H1 (cell line): ENCODE measurements around the gene EEF1AKMT3. TPM values are rescaled to one million over a fixed set of nuclear protein-coding genes. Genes with fewer than 3 reads are reported as not detected.

Experiments
- CTCF ChIA-PET: fragments of 300-600 bp; sonication (Branson Sonifier 250); formaldehyde crosslinking; loops from one replicate; lab custom pipeline; 2021; ENCODE audit not compliant: partially characterized antibody; lab: Charles Lee
- POLR2A ChIA-PET: fragments of 300-600 bp; sonication (Branson Sonifier 250); formaldehyde crosslinking; loops from one replicate; lab custom pipeline; 2021; ENCODE audit warnings: inconsistent platforms; ENCODE audit not compliant: partially characterized antibody; lab: Charles Lee
- DNase-seq, 2 experiments: peaks; one replicate each; pipeline versions ENCODE4 v3.0.0 to v3.0.0-alpha.2; 2010 to 2022; ENCODE audit warnings: low spot score in 2 of 2, low read depth in 1 of 2, mixed read lengths in 1 of 2
- FAIRE-seq: peaks from 2 replicates; lab custom pipeline; 2011; peaks lifted over from hg19 to GRCh38; lab: Jason Lieb, UNC
- H2AFZ ChIP-seq: 2 replicates; pipeline ENCODE4 v1.8.1; 2012; ENCODE audit warnings: low read length, inconsistent platforms
- H2AK5ac ChIP-seq: 2 replicates; pipeline ENCODE4 v1.6.1; 2013; ENCODE audit warnings: low read depth, low read length
- H2BK120ac ChIP-seq: replicated peaks from 2 replicates; pipeline ENCODE3; 2013; ENCODE audit warnings: low read depth, low read length, inconsistent platforms
- H2BK12ac ChIP-seq: 2 replicates; pipeline ENCODE4 v1.6.1; 2013; ENCODE audit warnings: low read depth, low read length
- H2BK15ac ChIP-seq: 2 replicates; pipeline ENCODE4 v1.6.1; 2013; ENCODE audit warnings: low read length
- H2BK20ac ChIP-seq: 2 replicates; pipeline ENCODE4 v1.6.1; 2013; ENCODE audit warnings: low read length
- H2BK5ac ChIP-seq: 2 replicates; pipeline ENCODE4 v1.6.1; 2013; ENCODE audit warnings: low read depth, low read length
- H3K14ac ChIP-seq: 2 replicates; pipeline ENCODE4 v1.6.1; 2013; ENCODE audit warnings: inconsistent platforms; ENCODE audit not compliant: insufficient read length
- H3K18ac ChIP-seq: 2 replicates; pipeline ENCODE4 v1.6.1; 2013; ENCODE audit warnings: low read length; ENCODE audit errors: extremely low read depth
- H3K23ac ChIP-seq: 2 replicates; pipeline ENCODE4 v1.6.1; 2013; ENCODE audit warnings: inconsistent platforms; ENCODE audit not compliant: insufficient read length
- H3K23me2 ChIP-seq: 2 replicates; pipeline ENCODE4 v1.6.1; 2013; ENCODE audit warnings: low read depth, low read length
- H3K27ac ChIP-seq: 2 replicates; pipeline ENCODE4 v1.6.1; 2011; ENCODE audit warnings: low read depth, low read length, inconsistent platforms
- H3K27me3 ChIP-seq, 4 experiments: replicated peaks in 1 of 4; 1 replicate in 1 of 4; 2 replicates in 3 of 4; pipeline versions ENCODE4 v1.6.1 to v1.8.1; 2011 to 2013; ENCODE audit warnings: low read length in 3 of 4, mild to moderate bottlenecking in 3 of 4, inconsistent platforms in 2 of 4, mixed read lengths in 2 of 4, moderate library complexity in 1 of 4; ENCODE audit not compliant: control insufficient read depth in 3 of 4, insufficient read depth in 3 of 4; ENCODE audit errors: extremely low read depth in 1 of 4
- H3K36me3 ChIP-seq, 4 experiments: 2 replicates each; pipeline versions ENCODE4 v1.6.1 to v1.8.1; 2011 to 2013; ENCODE audit warnings: mild to moderate bottlenecking in 4 of 4, low read length in 3 of 4, moderate library complexity in 2 of 4, control low read depth in 1 of 4, inconsistent platforms in 1 of 4; ENCODE audit not compliant: insufficient read depth in 4 of 4, control insufficient read depth in 2 of 4
- H3K4ac ChIP-seq: replicated peaks from 2 replicates; pipeline ENCODE3; 2013; ENCODE audit warnings: low read length, low read depth, mixed read lengths, inconsistent platforms; ENCODE audit not compliant: insufficient read length
- H3K4me1 ChIP-seq, 4 experiments: replicated peaks in 1 of 4; 1 replicate in 1 of 4; 2 replicates in 3 of 4; pipeline versions ENCODE4 v1.6.1 to v1.8.1; 2011 to 2013; ENCODE audit warnings: low read length in 3 of 4, inconsistent platforms in 2 of 4, mixed read lengths in 1 of 4; ENCODE audit not compliant: insufficient read depth in 4 of 4, control insufficient read depth in 3 of 4
- H3K4me2 ChIP-seq, 2 experiments: 2 replicates each; pipeline versions ENCODE4 v1.6.1 to v1.8.1; 2011 to 2013; ENCODE audit warnings: low read depth in 2 of 2, low read length in 2 of 2, control low read depth in 1 of 2, inconsistent platforms in 1 of 2, mild to moderate bottlenecking in 1 of 2; ENCODE audit not compliant: insufficient read depth in 1 of 2
- H3K4me3 ChIP-seq, 4 experiments: fragments of 200-600, 300-600 bp in 1 of 4; sonication (generic), shearing (Covaris generic), sonication (Bioruptor Twin) in 1 of 4; 2 replicates each; pipeline versions ENCODE4 v1.5.1 to v1.8.1; 2011 to 2016; ENCODE audit warnings: low read length in 4 of 4, low read depth in 3 of 4, control low read depth in 2 of 4, inconsistent platforms in 2 of 4, mild to moderate bottlenecking in 2 of 4, mixed read lengths in 1 of 4, moderate library complexity in 1 of 4; ENCODE audit not compliant: insufficient read depth in 2 of 4; ENCODE audit errors: extremely low read depth in 1 of 4
- H3K56ac ChIP-seq: replicated peaks from 2 replicates; pipeline ENCODE3; 2013; ENCODE audit warnings: low read depth, mild to moderate bottlenecking, mixed read lengths, low read length, inconsistent platforms; ENCODE audit not compliant: insufficient read length
- H3K79me1 ChIP-seq: 2 replicates; pipeline ENCODE4 v1.6.1; 2013; ENCODE audit warnings: low read depth, low read length, control low read depth
- H3K79me2 ChIP-seq, 2 experiments: 2 replicates each; pipeline versions ENCODE4 v1.6.1 to v1.8.1; 2012 to 2013; ENCODE audit warnings: low read length in 2 of 2, mild to moderate bottlenecking in 2 of 2, inconsistent platforms in 1 of 2; ENCODE audit not compliant: insufficient read depth in 2 of 2, control insufficient read depth in 1 of 2
- H3K9ac ChIP-seq, 4 experiments: replicated peaks in 1 of 4; 1 replicate in 1 of 4; 2 replicates in 3 of 4; pipeline versions ENCODE4 v1.6.1 to v1.8.1; 2011 to 2013; ENCODE audit warnings: low read depth in 3 of 4, low read length in 3 of 4, control low read depth in 2 of 4, mild to moderate bottlenecking in 2 of 4, moderate library complexity in 2 of 4, inconsistent platforms in 1 of 4; ENCODE audit errors: extremely low read depth in 1 of 4
- H3K9me3 ChIP-seq, 2 experiments: 2 replicates each; pipeline versions ENCODE4 v1.6.1 to v1.8.1; 2012 to 2013; ENCODE audit warnings: mild to moderate bottlenecking in 2 of 2, moderate library complexity in 2 of 2, control low read depth in 1 of 2, inconsistent platforms in 1 of 2, low read depth in 1 of 2, low read length in 1 of 2, mixed read lengths in 1 of 2; ENCODE audit not compliant: insufficient read depth in 2 of 2
- H4K20me1 ChIP-seq, 2 experiments: replicated peaks in 1 of 2; 2 replicates each; pipeline versions ENCODE3 to v1.8.1; 2011 to 2013; ENCODE audit warnings: inconsistent platforms in 2 of 2, low read length in 2 of 2, mild to moderate bottlenecking in 1 of 2; ENCODE audit not compliant: insufficient read depth in 2 of 2, control insufficient read depth in 1 of 2
- H4K5ac ChIP-seq: 2 replicates; pipeline ENCODE4 v1.6.1; 2013; ENCODE audit warnings: low read length, low read depth, mixed read lengths, inconsistent platforms; ENCODE audit not compliant: insufficient read length
- H4K8ac ChIP-seq: 2 replicates; pipeline ENCODE4 v1.8.0; 2013; ENCODE audit warnings: mild to moderate bottlenecking, moderate library complexity, low read length, inconsistent platforms; ENCODE audit not compliant: insufficient read depth; ENCODE audit errors: extremely low read depth
- H4K91ac ChIP-seq: replicated peaks from 2 replicates; pipeline ENCODE3; 2013; ENCODE audit warnings: low read length, mixed read lengths, inconsistent platforms; ENCODE audit not compliant: insufficient read length
- POLR2A ChIP-seq, 2 experiments: IDR thresholded peaks; 1 replicate in 1 of 2; 2 replicates in 1 of 2; pipeline ENCODE4 v1.6.1; 2011; ENCODE audit warnings: low read depth in 2 of 2, low read length in 2 of 2, mild to moderate bottlenecking in 2 of 2; ENCODE audit errors: control extremely low read depth in 1 of 2
- SP1 ChIP-seq: IDR thresholded peaks from 2 replicates; pipeline ENCODE4 v1.6.1; 2011; ENCODE audit warnings: low read depth, low read length
- WGBS, 2 experiments: shearing (Covaris generic) in 1 of 2; methylation state at CpG; one replicate each; pipeline versions ENCODE4 v1.1.6 to v1.1.7; 2013 to 2015; ENCODE audit warnings: low lambda C conversion rate in 2 of 2, mixed read lengths in 2 of 2, inconsistent platforms in 1 of 2, low coverage in 1 of 2, missing lambda C conversion rate in 1 of 2; ENCODE audit not compliant: insufficient replicate concordance in 2 of 2, insufficient coverage in 1 of 2, insufficient read length in 1 of 2; ENCODE audit errors: extremely low coverage in 1 of 2, missing lambda C conversion rate in 1 of 2; 5-methylcytosine and 5-hydroxymethylcytosine counted together
- polyA plus RNA-seq, 7 experiments: library from polyadenylated mRNA; depleted of rRNA in 3 of 7; stranded (reverse) in 5 of 7; unstranded in 2 of 7; fragments of >200 nt in 5 of 7; fragments of 200-250 nt in 2 of 7; gene quantifications; 1 replicate in 5 of 7; 2 replicates in 1 of 7; 4 replicates in 1 of 7; pipeline versions ENCODE4 v1.2.1 to v1.2.3, GENCODE V29; 2011 to 2013; ENCODE audit warnings: missing spikeins in 2 of 7, mixed read lengths in 2 of 7
- total RNA-seq: library from RNA; stranded (reverse); fragmentation: NEBNext Ultra II Directional; extraction: Animal tissue kit (Norgen Biotek cat#: 25700); gene quantifications from 2 replicates; pipeline ENCODE4 v1.2.1, GENCODE V29; 2021

Gene EEF1AKMT3
- total and polyA plus RNA-seq, 2 of the 8 experiments (the other 6 are each of a cell fraction or from before 2014, with no cell fraction given): 3.1 to 4.4 TPM

DNA sequence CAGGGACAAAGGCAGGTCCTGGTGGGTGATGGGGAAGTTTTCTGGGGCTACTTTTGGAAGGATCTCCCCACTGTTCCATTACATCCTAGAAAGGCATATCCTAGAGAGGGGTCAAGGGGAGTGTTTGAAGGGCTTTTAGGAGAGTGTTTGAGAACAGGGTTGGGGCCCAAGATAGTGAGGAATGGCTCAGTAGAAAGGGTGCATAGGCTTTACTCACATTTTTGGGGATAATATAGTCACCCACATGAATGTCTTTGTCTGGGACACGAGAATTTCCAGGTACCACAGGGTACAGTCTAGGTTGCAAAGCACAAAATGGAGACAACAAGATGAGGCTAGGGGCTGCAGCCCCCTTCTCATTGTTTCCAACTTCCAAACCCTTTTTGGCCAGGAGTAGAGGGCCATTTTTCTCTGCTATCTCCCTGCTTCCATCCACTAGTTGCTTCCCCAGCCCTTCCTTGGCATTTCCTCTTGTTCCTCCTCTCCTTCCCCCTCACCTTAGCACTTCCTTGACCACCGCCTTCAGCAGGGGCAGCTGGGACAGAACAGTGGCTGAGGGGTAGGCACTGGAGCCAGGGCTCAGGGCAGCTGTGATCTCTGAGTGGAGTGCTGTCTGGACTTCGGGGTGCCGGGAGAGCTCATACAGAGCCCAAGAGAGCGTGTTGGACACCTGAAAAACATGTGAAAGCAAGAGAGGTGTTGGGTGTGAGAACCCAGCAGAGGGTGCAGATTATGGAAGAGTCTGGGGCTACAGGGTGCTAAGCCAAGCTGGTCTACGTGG is 8.3 kb upstream of the EEF1AKMT3 start:
- Histone ChIP-seq H2BK5ac (no peak overlapping the region), H3K18ac (no peak overlapping the region), H2AFZ (peak overlapping the region; percentile 91), H3K4ac (no peak overlapping the region), H3K4me2 (peak overlapping the region; percentile 87 to 96), H3K4me1 (peaks cover 13 to 22% (median 19%) of the 10 kb centered on the region in 4 experiments), H3K9me3 (no peaks in the 10 kb centered on the region), H2BK12ac (no peak overlapping the region), H2BK120ac (no peak overlapping the region), H4K8ac (no peak overlapping the region), H3K27ac (no peak overlapping the region), H2BK20ac (no peak overlapping the region), H3K9ac (no peak overlapping the region), H4K20me1 (peaks cover 0 to 12% of the 10 kb centered on the region in 2 experiments), H3K4me3 (peak overlapping the region; percentile 39 to 66 (median 64); a peak in 5 of 8 replicates), H3K23ac (no peak overlapping the region), H2BK15ac (no peak overlapping the region), H3K27me3 (peaks cover 22 to 39% (median 37%) of the 10 kb centered on the region in 4 experiments), H4K91ac (no peak overlapping the region), H3K36me3 (peaks cover 6 to 9% (median 7%) of the 10 kb centered on the region in 4 experiments; a peak in 7 of 8 replicates), H3K23me2 (peaks cover 23% of the 10 kb centered on the region), H4K5ac (no peak overlapping the region), H3K79me2 (no peaks in the 10 kb centered on the region), H3K79me1 (no peaks in the 10 kb centered on the region), H3K14ac (no peak overlapping the region), H2AK5ac (no peak overlapping the region), H3K56ac (no peak overlapping the region)
- no peak for FAIRE-seq
- 76% methylated on average over 6 of the region's 6 CpGs; no CpG with 5 or more reads in 1 of the 2 experiments for WGBS, 2 experiments
- no peak for DNase-seq
- TF ChIP-seq SP1 (no peak), POLR2A (IDR thresholded peaks at IDR 0.05; ENCODE audit: control extremely low read depth in 1 of 2, low read depth in 2 of 2, low read length in 2 of 2) (peak in 1 of 2 experiments; percentile 29; a peak in 2 of 3 replicates)
- POLR2A ChIA-PET: interaction anchor here (0.7 to 5.4 kb wide), 13 partner anchors 8 to 80 kb away, joined by 3 to 35 read pairs (median 4); partner anchors contain the start of genes CDK4, EEF1AKMT3, MARCHF9 and METTL1
- CTCF ChIA-PET: interaction anchor here (0.5 to 1.6 kb wide), 7 partner anchors 8 to 181 kb away, joined by 3 to 15 read pairs (median 4); no protein-coding TSS in a partner anchor
